Activated CD4-positive, alpha-beta T cell treated with anti-CD3 and anti-CD28 coated beads for 24 hours (primary cell): Measurements from ENCODE around the gene FAM72A.
A peak's percentile ranks its signal among the peaks of the same experiment; 100 is the strongest.
"Not testable (repeated sequence)": the region's sequence is repeated elsewhere in the genome, so short reads cannot be mapped to it uniquely, and the experiment has no call there.

Experiments used
- DNase-seq, 2 donors: peaks; one replicate each; pipeline ENCODE4 v3.0.0-alpha.2; 2020; ENCODE audit warnings: low read depth in 2 of 2

FAM72A gene

DNA sequence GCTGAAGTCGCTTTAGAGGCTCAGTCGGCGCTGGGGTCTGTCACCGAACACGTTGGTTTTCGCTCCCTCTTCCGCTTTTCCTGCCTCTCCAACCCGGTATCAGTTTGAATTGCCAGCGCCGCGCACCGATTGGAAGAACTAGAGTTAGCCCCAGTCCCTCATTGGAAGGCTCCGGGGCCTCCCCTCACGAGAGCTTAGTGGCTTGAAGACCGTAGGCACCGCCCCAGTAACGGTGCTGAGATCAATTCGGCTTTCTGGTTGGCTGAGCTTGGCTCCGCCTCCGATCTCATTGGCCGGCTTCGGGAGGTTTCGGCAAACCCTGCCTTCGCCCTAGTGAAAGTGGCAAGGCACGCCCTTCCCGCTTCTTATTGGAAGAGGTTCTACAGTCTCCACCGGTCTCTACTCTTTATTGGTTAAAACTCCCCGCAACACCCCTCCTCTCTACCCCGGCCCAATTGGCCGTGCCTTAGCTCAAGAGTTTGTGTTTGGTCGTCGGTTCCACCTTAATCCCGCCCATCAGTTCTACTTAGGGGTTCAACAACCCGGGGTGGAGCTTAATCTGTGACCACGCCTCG lies at the start of gene FAM72A:
Gene FAM72A (minus strand): TSS at position 51 of the 575 bp plus-strand sequence. CDS start 814 bp downstream, outside the sequence.
- DNase-seq: peak; percentile 89 to 90

DNA sequence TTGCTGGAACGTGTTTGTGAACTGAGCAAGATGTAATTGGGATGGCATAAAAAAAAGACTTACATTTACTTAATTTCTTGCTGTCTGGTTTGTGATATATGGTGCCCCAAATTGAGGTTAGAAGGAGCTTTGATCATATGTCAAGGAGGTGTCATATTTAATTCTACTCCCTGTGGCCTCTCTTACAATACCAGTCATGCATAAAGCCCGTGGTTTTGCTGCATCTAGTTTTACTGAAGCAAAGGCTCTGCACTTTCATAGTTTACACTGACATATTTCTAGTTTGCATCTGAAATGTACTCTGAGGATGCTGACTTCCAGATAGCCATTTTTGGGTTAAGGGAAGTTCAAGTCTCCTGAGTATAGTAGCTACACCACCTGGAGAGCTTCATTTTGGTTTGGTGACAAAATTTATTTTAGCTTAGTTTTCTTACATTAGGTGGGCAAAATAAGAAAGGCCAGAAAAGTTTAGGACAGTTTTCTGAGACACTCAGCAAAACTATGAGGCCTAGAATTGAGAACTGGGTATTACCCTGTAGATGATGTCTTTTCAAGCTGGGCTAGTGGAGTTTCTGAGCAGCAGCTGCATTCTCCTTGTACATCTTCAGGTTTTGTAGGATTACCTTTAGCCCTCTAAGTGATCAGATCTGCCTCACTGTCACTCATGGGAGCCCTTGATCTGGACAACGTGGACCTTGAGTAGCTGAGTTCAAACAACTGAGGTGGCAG lies 48.5 kb upstream of the FAM72A start:
- DNase-seq: not testable (repeated sequence)

DNA sequence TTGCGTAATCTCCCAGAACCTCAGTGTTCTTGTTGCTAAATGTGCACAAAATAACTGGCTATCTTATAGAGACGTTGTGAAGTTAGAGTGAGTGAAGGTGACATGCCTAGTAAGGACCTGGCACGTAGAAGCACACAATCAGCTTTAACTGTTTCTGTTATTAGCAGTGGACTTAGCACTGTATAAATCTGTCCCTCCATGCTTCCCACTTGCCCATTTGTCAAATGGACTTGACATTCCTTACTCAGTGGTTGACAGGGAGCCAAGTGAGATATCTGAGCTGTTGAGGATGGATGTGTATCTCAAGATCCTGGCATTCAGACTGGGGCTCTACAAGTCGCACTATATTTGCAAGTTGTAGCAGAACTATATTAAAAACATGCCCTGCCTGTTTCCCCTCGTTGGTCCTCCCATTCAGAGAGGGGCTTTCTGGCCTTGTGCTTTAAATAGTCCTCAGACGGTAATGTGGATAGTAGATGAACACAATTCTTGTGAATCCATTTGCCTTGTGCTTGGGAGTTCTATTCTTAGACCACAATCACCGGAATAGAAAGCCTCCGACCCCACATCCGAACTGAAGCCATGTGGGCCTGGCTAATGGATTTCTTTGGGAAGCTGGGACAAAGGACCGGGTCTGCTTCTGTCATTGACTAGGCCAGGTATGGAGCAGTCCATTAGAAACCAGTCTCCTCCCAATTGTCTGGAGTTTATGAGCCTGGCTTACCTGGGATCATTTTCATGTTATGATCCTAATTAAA lies 43.7 kb upstream of the FAM72A start:
- not testable (repeated sequence) for DNase-seq

DNA sequence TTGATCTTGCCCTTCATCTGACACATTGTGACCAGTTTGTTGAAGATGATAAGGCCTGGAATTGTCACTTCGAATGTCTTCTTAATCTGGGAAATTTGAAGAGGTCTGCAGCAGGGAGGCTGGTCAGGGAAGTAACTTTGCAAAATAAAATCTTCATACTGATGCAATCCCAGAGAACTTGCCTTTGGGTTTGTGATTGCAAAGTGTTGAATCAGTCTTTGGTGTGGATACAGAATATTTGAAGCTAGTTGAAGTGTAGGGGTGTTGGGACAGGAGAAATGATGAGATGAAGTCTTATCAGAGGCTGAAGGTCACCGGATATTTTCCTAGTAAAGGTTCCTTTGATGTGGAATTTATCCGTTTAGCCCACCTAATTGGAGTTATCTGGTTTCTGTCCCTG lies 42.8 kb upstream of the FAM72A start:
- DNase-seq: not testable (repeated sequence)

DNA sequence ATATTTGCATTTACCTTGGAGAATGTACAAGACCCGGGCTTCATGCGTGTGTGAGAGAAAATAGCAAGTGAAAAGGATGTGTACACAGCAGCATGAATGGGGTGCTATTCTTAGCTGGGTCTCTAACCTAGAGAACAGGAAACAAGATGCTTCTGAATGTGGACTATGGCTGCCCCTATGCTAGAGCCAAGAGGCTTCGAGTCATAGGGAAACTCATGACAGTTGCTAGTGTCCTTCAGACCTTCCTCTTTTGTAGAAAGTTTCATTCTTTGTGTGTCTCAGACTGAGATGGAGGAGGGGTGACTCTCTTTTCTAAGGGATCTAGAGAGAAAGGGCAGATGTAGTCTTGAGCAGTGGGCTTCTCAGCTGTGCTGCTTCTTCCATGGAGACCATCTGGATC lies 40.7 kb upstream of the FAM72A start:
- not testable (repeated sequence) for DNase-seq

DNA sequence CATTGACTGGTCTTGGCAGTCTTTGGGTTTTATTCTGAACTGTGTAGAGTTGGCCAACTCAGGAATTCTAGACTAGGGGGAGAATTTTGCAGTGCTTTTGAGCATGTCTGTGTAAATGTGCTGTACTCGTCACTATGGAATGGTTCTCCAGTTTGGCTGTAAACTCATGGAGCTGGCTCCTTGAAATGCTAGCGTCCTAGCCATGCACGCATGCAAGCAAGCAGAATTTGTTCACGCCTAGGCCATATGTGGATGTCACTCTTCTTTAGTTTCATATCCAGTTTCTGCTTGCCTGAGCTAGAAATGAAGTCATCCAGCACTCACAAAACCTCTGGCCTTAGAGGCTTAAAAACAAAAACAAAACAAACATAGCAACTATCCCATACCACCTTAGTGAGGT lies 37.6 kb upstream of the FAM72A start:
- not testable (repeated sequence) for DNase-seq

DNA sequence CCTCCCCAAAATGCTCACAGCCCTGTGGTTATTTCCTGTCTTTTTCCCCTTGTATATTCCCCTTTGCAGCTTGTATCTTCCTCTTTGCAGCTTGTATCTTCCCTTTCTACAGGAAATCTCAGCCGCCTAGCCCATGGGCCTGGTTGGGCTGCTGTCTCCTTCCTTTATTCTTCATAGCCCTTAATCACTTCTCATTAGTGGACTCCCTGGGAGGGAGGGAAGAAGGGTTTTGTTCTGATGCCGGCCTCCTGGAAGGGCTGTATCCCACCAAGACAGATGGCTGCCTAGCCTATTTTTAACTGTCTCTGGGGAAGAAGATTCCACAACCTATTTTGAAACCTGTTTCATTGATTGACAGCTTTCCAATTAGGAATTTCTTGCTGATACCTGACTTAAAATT lies 32.6 kb upstream of the FAM72A start:
- not testable (repeated sequence) for DNase-seq

DNA sequence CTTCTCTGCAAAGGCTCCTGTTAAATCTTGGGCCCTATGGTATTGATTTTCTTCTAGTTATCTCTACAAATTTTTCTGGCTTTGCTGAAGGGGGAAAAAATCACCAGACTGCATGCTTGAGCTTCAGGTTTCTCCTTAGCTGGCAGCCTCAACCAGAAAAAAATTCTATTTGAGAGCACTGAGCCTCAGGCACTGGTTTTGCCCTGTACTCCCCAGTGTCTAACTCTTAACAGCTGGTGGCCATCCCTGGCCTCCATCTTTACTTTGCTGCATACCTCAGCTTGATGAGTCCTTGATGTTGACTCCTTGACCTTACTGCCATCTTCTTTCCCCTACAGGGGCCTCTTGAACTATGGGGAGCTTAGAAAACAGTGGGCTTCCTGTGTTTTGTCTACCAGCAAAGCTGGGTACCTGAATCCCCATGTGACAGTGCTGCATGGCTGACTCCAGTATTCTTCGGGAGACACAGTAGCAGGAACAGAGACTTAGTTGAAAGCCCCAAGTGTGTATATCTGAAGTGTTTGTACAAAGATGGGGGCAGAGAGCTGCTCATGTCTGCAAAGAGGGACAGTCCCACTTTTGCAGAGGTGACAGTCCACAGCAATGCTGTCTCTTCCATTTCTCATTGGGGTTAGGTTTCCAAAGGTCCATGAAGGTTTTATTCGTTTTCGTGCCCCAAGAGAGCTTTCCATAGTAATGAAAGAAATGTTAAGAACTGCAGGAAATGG lies 31.7 kb upstream of the FAM72A start:
- DNase-seq: not testable (repeated sequence)

DNA sequence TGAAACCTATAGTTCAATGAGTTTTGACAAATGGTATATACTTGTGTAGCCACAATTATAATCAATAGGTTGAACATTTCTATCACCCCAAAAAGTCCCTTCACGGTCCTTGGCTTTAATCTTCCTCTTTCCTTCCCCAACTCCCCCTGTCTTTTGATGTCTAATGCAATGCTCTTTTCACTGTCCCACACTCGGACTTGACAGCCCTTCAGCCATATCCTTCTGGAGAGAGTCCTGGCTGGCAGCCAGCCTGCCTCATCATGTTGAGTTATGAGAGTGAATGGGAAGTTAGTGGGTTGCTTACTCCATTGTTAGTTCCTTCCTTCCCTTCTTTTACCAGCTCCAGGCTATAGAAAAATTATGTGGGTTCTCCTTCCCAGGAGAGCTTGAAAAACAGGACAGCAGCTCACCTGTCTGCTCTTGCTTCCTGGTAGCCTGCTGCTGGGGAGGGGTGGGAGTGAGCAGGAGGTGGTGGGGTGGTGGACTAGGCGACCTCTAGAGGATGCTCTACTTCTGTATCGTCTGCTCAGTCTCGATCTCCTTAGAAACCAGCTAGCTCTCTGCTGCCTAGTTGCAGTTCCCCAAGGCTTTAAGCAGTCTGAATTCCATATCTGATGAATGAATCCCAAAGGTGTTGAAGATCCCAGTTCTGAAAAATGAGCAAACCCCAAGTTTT lies 30.5 kb upstream of the FAM72A start:
- not testable (repeated sequence) for DNase-seq

DNA sequence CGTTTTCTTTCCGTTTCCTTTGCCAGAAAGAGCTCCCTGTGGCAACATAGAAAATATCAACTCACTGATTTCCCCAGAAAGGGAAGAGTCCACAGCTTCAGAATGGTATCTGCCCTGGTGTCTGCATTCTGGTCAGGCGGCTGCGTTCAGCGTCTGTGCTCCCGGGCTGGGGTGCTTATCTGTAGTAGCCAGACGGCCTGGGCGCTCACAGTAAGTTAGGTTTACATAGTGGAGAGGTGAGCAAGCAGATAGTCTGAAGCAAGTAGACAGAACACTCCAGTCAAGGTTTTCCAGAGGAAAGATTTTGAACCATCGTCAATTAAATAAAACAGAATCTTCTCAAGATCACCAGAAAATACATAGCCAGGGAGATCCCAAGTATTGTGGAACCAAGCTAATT lies 29.4 kb upstream of the FAM72A start:
- DNase-seq: not testable (repeated sequence)

DNA sequence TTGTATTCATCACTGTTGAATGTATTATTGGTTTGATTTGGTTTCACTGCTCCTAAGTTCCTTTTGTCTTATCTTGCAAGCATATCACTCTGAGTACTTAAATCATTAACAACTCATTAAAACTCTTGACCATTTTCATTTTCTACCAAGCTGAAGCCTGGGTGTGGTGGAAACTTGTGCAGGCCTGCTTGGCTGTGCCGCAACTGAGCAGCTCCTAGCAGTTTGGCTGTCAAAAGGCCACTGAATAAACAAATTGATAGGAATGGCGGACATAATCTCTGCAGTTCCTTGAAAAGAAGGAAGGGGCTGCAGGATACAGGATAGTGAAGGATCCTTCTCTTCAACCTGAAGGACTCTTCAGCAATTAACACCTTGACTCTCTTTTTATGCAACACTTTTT lies 26.6 kb upstream of the FAM72A start:
- not testable (repeated sequence) for DNase-seq

DNA sequence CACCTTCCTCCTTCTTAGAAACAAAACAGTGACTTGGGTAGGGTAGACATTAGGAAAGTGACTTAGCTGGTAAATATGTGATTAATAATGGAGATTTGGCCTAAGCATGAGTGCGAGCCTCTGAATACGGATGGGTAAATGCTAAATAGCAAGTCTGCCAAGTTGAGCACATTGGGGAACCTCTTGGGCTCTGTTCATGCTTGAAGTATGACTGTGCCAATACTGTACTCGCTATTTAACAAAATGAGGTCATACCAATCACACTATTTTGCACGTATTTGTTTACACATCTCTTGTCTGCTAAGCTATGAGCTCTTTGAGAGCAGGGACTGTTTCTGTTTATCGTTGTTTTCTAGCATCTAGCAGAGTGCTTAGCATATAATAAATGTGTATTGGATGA lies 24.2 kb upstream of the FAM72A start:
- not testable (repeated sequence) for DNase-seq

DNA sequence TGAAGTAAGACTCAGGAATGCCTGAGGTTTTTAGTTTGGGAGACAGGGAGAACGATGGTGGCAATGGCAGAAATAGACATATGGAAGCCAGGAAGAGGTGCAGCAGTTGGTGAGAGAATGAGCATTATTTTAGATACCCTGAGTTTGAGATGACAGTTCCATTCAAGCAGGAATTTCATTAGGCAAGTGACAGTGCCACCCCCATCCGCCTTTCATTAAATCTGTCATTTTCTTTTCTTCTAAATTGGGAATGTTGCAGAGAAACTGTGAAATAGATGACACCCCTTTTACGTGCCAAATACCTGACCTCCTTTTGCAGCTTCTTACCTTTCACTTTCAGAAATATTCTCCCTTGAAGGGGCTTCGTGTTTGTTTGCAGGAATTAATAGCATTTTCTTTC lies 22.7 kb upstream of the FAM72A start:
- not testable (repeated sequence) for DNase-seq

DNA sequence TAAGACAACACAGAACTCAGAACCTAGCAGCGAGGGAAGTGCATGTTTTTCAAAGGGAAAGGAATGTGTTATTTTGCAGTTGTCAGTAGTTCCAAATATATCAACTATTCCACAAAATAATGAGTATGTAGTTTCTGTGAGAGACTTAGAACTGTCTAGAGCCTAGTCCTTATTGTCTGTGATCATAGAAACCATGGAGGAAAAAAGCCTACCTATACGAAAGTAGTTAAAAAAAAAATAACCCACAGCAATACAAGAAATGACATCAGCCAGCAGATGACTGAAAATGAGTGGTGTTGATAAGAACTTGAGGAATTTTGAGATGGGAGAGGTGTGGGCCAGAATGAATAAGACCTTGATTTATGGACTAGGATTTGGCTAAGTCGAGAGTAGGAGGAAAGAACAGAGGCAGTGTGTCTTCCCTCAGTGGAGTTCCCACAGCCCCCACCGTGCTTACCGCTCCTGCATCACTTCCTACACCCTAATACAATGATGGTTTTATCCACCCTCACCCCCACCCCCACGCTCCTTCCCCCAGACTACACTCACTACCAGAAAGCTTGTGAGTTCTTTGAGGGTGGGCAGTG lies 21.6 kb upstream of the FAM72A start:
- DNase-seq: not testable (repeated sequence)

DNA sequence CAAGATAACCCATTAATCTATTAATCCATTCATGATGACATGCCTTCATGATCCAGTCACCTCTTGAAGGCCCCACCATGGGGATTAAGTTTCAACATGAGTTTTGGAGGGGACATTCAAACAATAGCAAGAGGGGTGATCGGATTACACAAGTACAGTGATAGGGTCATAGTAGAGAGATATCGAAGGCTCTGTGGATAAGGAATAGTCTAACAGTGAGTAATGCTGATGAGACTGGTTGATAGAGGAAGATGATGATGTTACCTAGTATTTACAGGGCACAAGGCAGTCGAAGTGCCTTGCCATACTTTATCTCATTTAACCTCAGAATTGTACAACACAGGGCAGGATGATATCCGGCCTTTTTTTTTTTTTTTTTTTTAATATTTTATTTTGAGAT lies 18.9 kb upstream of the FAM72A start:
- DNase-seq: not testable (repeated sequence)

DNA sequence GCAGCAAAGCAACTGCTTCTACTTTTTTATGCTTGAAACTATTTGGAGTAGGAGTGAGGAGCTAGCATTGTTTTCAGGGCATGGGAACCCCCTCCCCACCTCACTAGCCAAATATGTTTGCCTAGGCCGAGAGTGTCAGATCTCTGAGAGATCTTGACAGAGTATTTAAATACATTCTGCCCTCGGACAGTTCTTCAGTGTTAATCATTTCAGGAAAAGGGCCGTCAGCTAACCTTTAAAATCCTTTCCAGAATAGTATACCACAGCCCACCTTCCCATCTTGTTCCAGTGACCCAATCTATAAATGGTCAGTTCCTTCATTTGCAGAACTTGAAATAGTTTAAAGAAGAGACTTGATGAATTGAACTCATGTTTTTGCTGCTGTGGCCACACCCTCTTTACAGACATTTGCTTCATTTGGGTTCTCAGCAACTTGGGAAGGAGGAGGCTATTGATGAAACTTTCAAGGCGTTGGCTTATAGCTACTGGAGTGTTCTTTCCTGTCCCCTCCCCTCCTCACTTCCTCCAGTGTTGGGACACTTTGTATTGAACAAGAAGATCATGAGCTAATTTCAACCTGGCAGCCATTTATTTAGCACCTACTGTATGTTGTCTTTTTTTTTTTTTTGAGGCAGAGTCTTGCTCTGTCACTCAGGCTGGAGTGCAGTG lies 17.8 kb upstream of the FAM72A start:
- DNase-seq: not testable (repeated sequence)

DNA sequence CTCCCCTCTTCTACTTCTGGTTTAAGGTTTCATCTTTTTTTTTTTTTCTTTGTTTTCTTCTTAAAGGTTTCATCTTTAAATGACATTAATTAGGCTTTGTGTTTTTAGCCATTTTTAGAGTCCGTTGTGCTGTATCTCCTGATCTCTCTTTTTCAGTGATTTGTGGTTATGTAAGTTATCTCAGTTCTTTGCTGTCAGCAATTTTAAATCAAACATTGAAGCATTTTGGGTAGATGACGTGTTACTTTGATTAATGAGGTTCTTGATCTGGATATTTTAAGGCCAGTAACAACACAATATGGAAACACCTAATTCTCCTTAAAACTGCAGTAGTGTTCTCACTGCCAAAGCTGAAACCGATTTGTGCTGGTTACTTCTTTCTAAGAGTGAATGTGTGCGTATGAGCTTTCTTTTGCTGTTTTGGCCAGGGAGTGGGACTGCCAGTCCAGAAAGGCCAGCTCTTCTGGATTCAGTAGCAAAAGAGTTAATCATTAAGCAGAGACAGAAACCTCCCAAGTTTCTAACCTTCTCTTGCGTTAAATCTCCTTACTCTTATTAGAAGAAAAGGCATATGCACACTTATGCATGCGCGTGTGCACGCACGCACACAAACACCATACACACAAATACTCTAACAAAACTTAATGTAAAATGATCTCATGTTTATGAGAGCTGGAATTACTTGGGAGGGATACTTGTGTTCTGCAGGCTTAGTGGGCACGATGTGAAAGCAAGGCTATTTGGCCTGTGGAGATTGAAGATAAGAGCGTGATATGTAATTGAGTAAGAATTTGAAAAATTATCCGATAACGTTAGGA lies 17.1 kb upstream of the FAM72A start:
- DNase-seq: not testable (repeated sequence)

DNA sequence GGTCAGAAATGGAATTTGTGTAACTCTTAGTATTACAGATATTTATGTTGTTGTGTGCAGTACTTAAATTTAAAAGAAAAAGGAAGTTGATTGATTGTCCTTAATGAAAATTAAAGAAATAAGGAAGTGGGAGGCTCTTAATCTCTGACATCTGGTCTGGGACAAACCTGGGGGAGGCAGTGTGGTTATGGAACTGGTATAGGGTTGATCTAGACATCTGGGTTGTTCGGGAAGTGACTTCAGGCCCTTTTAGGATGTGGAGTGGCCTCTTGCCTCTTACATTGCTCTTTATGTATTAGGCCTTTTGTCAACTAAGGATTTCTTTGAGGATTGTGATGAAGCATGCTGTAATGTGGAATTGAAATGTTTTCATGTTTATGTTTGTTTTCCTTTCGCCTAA lies 16.1 kb upstream of the FAM72A start:
- DNase-seq: not testable (repeated sequence)

DNA sequence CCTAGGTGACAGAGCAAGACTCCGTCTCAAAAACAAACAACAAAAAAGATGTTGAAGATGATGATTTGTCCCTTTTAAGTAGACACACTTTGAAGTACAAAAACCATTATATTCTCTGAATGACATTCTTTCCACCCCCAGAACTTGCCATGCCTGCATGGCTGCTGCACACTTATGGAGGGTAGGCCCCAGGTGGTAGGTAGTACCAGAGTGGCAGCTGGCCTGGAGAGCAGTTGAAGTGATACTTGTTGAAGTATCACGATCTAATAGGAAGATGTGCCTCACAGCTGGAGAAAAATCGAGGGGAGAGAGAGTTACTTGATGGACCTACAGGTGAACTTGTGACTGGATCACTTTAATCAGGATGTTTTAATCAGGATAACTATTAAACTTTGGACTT lies 15.6 kb upstream of the FAM72A start:
- not testable (repeated sequence) for DNase-seq
